ENCODE data around the gene NTN1. TPM values are rescaled to one million over a fixed set of nuclear protein-coding genes. Genes with fewer than 3 reads are reported as not detected.
"Not testable (repeated sequence)": the region's sequence is repeated elsewhere in the genome, so short reads cannot be mapped to it uniquely, and the experiment has no call there.

The NTN1 gene
- total RNA-seq, 3 donors from 2014 or later (not counting 1 experiment from before 2014, with no cell fraction given) = 0.12 to 0.15 (median 0.14) TPM

- Histone ChIP-seq H3K27me3 (ENCODE audit: control insufficient read depth, insufficient read depth, low read length) (no peaks in the 10 kb centered on the region), H3K27ac (ENCODE audit: low read length) (no peak overlapping the region), H3K4me3 (ENCODE audit: low read length) (no peak overlapping the region), H3K9me3 (ENCODE audit: control insufficient read depth, insufficient read depth, low read length) (no peaks in the 10 kb centered on the region), H3K4me1 (ENCODE audit: control insufficient read depth, insufficient read depth, low read length) (no peaks in the 10 kb centered on the region), H3K36me3 (ENCODE audit: control insufficient read depth, insufficient read depth, low read length) (no peaks in the 10 kb centered on the region)
- intact Hi-C loops (cut with micrococcal nuclease) = no loop called here
- peaks cover 0 to 3% of the 10 kb centered on the region in 2 donors for H3K27me3 Mint-ChIP-seq (ENCODE audit: low read depth in 2 of 2)
- TF ChIP-seq CTCF (IDR thresholded peaks at IDR 0.05) = no peak
- H3K27ac Mint-ChIP-seq = no peak overlapping the region
- ATAC-seq (no peak), DNase-seq (no peak)
- H3K36me3 Mint-ChIP-seq = no peaks in the 10 kb centered on the region
- WGBS (ENCODE audit: insufficient coverage) = 95% methylated on average over 18 of the region's 18 CpGs
- no peaks in the 10 kb centered on the region for H3K9me3 Mint-ChIP-seq
- no peaks in the 10 kb centered on the region for H3K4me1 Mint-ChIP-seq
- no peak overlapping the region for H3K4me3 Mint-ChIP-seq
These were observed 83.2 kb downstream of the NTN1 start for GRCh38 chr17:9104370-9105041.

- no peaks in the 10 kb centered on the region for H3K36me3 ChIP-seq (ENCODE audit: control insufficient read depth, insufficient read depth, low read length)
- no peak overlapping the region for H3K4me3 ChIP-seq (ENCODE audit: low read length)
- WGBS (ENCODE audit: insufficient coverage) = 91% methylated on average over 8 of the region's 9 CpGs
- no peaks in the 10 kb centered on the region for H3K4me1 ChIP-seq (ENCODE audit: control insufficient read depth, insufficient read depth, low read length)
- no peak overlapping the region for H3K27ac ChIP-seq (ENCODE audit: low read length)
- H3K9me3 Mint-ChIP-seq = no peaks in the 10 kb centered on the region
- DNase-seq (no peak), ATAC-seq (no peak)
- H3K36me3 Mint-ChIP-seq = no peaks in the 10 kb centered on the region
- no peak overlapping the region for H3K27ac Mint-ChIP-seq
- no peaks in the 10 kb centered on the region for H3K4me1 Mint-ChIP-seq
- no peak for TF ChIP-seq CTCF (IDR thresholded peaks at IDR 0.05)
- H3K27me3 ChIP-seq (ENCODE audit: control insufficient read depth, insufficient read depth, low read length) = no peaks in the 10 kb centered on the region
- H3K4me3 Mint-ChIP-seq = no peak overlapping the region
- peaks cover 2 to 4% of the 10 kb centered on the region in 2 donors for H3K27me3 Mint-ChIP-seq (ENCODE audit: low read depth in 2 of 2)
- intact Hi-C loops (cut with micrococcal nuclease) = no loop called here
- H3K9me3 ChIP-seq (ENCODE audit: control insufficient read depth, insufficient read depth, low read length) = no peaks in the 10 kb centered on the region
These were observed 84.0 kb downstream of the NTN1 start for GRCh38 chr17:9105068-9105868.

GRCh38 chr17:9106278-9106677 lies 85.0 kb downstream of the NTN1 start:
- 84% methylated on average over 9 of the region's 9 CpGs for WGBS (ENCODE audit: insufficient coverage)
- H3K27ac Mint-ChIP-seq; H3K27me3 ChIP-seq (ENCODE audit: control insufficient read depth, insufficient read depth, low read length); DNase-seq; H3K36me3 Mint-ChIP-seq; H3K4me3 ChIP-seq (ENCODE audit: low read length); H3K4me3 Mint-ChIP-seq; H3K9me3 Mint-ChIP-seq; H3K27ac ChIP-seq (ENCODE audit: low read length); H3K27me3 Mint-ChIP-seq (ENCODE audit: low read depth in 2 of 2); H3K36me3 ChIP-seq (ENCODE audit: control insufficient read depth, insufficient read depth, low read length); H3K4me1 Mint-ChIP-seq; H3K4me1 ChIP-seq (ENCODE audit: control insufficient read depth, insufficient read depth, low read length); H3K9me3 ChIP-seq (ENCODE audit: control insufficient read depth, insufficient read depth, low read length); ATAC-seq; intact Hi-C loops (cut with micrococcal nuclease): not testable (repeated sequence)

- H3K27ac Mint-ChIP-seq = no peak overlapping the region
- no peaks in the 10 kb centered on the region for H3K9me3 Mint-ChIP-seq
- Histone ChIP-seq H3K4me3 (ENCODE audit: low read length) (no peak overlapping the region), H3K27ac (ENCODE audit: low read length) (no peak overlapping the region), H3K36me3 (ENCODE audit: control insufficient read depth, insufficient read depth, low read length) (no peaks in the 10 kb centered on the region), H3K4me1 (ENCODE audit: control insufficient read depth, insufficient read depth, low read length) (no peaks in the 10 kb centered on the region), H3K27me3 (ENCODE audit: control insufficient read depth, insufficient read depth, low read length) (no peaks in the 10 kb centered on the region), H3K9me3 (ENCODE audit: control insufficient read depth, insufficient read depth, low read length) (no peaks in the 10 kb centered on the region)
- no peaks in the 10 kb centered on the region for H3K36me3 Mint-ChIP-seq
- no peak for TF ChIP-seq CTCF (IDR thresholded peaks at IDR 0.05)
- H3K27me3 Mint-ChIP-seq (ENCODE audit: low read depth in 2 of 2) = peaks cover 0 to 10% of the 10 kb centered on the region in 2 donors
- no peak for ATAC-seq
- 93% methylated on average over 4 of the region's 4 CpGs for WGBS (ENCODE audit: insufficient coverage)
- no peaks in the 10 kb centered on the region for H3K4me1 Mint-ChIP-seq
- intact Hi-C loops (cut with micrococcal nuclease) = no loop called here
- DNase-seq = no peak
- no peak overlapping the region for H3K4me3 Mint-ChIP-seq
These were observed 86.2 kb downstream of the NTN1 start for GRCh38 chr17:9107527-9107926.

Measured in natural killer cell (primary cell).